ENCODE results near the gene NARS2.

- TF ChIP-seq CTCF (IDR thresholded peaks at IDR 0.05) (no peak), POLR2AphosphoS5 (IDR thresholded peaks at IDR 0.05) (no peak), POLR2A (IDR thresholded peaks at IDR 0.05) (no peak)
These were observed 170.9 kb downstream of the NARS2 start for GRCh38 chr11:78403781-78404180.

Measured in gastroesophageal sphincter (tissue), 3 donors.